Ovary (tissue), 3 donors: Measurements from ENCODE around the gene GNG2.

Experiments used
- POLR2A ChIP-seq: fragments of 450-650 bp; IDR thresholded peaks from one replicate; pipeline ENCODE4 v1.6.1; 2017; ENCODE audit warnings: antibody characterized with exemption, mild to moderate bottlenecking, moderate library complexity
- TF ChIP-seq, protein P1 (sequence below), 3 donors: fragments of 450-650 bp in 2 of 3; fragments of 200-600 bp in 1 of 3; IDR thresholded peaks; one replicate each; pipeline versions ENCODE4 v1.5.1 to v1.8.0; 2016 to 2022; ENCODE audit warnings: antibody characterized with exemption in 3 of 3, mild to moderate bottlenecking in 1 of 3
- donor health status: DM: no; HTN: no; CAD: no.

DNA sequence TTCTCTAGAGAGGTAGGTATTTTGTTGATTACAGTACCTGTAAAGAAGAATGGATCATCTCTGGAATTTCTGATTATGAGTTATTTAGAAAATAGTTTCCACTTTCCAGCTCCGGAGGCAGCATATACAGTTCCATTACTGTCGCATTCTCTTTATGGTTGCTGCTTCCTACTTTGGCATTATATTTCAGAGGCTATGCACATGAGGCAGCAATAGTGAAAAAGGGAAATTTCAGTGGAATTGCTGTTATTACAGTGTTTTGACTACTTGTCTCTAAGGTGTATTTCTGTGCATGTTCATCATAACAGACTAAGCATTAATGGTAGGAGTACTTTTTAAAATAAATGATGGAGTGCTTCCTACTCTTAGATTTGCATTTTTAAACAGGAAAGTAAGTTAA lies 10.2 kb downstream of the GNG2 start:
- TF ChIP-seq, protein P1, sequence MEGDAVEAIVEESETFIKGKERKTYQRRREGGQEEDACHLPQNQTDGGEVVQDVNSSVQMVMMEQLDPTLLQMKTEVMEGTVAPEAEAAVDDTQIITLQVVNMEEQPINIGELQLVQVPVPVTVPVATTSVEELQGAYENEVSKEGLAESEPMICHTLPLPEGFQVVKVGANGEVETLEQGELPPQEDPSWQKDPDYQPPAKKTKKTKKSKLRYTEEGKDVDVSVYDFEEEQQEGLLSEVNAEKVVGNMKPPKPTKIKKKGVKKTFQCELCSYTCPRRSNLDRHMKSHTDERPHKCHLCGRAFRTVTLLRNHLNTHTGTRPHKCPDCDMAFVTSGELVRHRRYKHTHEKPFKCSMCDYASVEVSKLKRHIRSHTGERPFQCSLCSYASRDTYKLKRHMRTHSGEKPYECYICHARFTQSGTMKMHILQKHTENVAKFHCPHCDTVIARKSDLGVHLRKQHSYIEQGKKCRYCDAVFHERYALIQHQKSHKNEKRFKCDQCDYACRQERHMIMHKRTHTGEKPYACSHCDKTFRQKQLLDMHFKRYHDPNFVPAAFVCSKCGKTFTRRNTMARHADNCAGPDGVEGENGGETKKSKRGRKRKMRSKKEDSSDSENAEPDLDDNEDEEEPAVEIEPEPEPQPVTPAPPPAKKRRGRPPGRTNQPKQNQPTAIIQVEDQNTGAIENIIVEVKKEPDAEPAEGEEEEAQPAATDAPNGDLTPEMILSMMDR (IDR thresholded peaks at IDR 0.05), result no peak
- TF ChIP-seq POLR2A, result no peak
